Lower leg skin (tissue), 4 donors: Measurements from ENCODE around the gene CCL17. TPM values are rescaled to one million over a fixed set of nuclear protein-coding genes. Genes with fewer than 3 reads are reported as not detected.

Experiments
- DNase-seq, 2 donors: peaks; one replicate each; pipeline ENCODE4 v3.0.0-alpha.2; 2019; ENCODE audit warnings: low spot score in 2 of 2
- H3K4me3 ChIP-seq: fragments of 200-600 bp; sonication (generic); 2 replicates; pipeline ENCODE4 v1.5.1; 2017; ENCODE audit warnings: mild to moderate bottlenecking, low read depth; ENCODE audit not compliant: poor library complexity, severe bottlenecking
- CTCF ChIP-seq, 3 donors: fragments of 450-650 bp; IDR thresholded peaks; one replicate each; pipeline ENCODE4 v1.5.1; 2016; ENCODE audit warnings: antibody characterized with exemption in 3 of 3, mild to moderate bottlenecking in 3 of 3, moderate library complexity in 2 of 3
- POLR2A ChIP-seq, 2 donors: fragments of 450-650 bp; IDR thresholded peaks; one replicate each; pipeline ENCODE4 v1.6.1; 2016 to 2017; ENCODE audit warnings: antibody characterized with exemption in 2 of 2, mild to moderate bottlenecking in 1 of 2, moderate library complexity in 1 of 2
- WGBS, 2 donors: methylation state at CpG; one replicate each; pipeline ENCODE4 v1.1.5; 2018; 5-methylcytosine and 5-hydroxymethylcytosine counted together
- intact Hi-C: fragments of 100-400 bp; cut with DNase I; formaldehyde crosslinking; loops from one replicate; pipeline ENCODE4 v1.15.0; 2023; ENCODE audit warnings: low total_unique reads
- total RNA-seq, 4 donors: library from RNA; depleted of rRNA; stranded (reverse); fragments of >200 nt; gene quantifications; one replicate each; pipeline ENCODE4 v1.1.0, GENCODE V29; 2016

CCL17 gene
- total RNA-seq, 4 donors from 2014 or later = 1.1 TPM; not detected in 3

- DNase-seq = no peak
- TF ChIP-seq POLR2A (IDR thresholded peaks at IDR 0.05) = no peak
- TF ChIP-seq CTCF (IDR thresholded peaks at IDR 0.05) = no peak
- no peak overlapping the region for H3K4me3 ChIP-seq
- 33 to 43% methylated on average over 14 of the region's 14 CpGs for WGBS, 2 donors
- intact Hi-C loops = no loop called here
These were observed 5.5 kb downstream of the CCL17 start for GRCh38 chr16:57409870-57410587.

GRCh38 chr16:57411362-57411976 lies 6.9 kb downstream of the CCL17 start:
- no peak for DNase-seq
- intact Hi-C loops = no loop called here
- no peak overlapping the region for H3K4me3 ChIP-seq
- no peak for TF ChIP-seq CTCF (IDR thresholded peaks at IDR 0.05)
- TF ChIP-seq POLR2A (IDR thresholded peaks at IDR 0.05) = no peak
- 61 to 64% methylated on average over 11 of the region's 12 CpGs for WGBS, 2 donors

GRCh38 chr16:57412584-57412983 lies 8.0 kb downstream of the CCL17 start:
- H3K4me3 ChIP-seq = no peak overlapping the region
- TF ChIP-seq POLR2A (IDR thresholded peaks at IDR 0.05) (no peak), CTCF (IDR thresholded peaks at IDR 0.05) (no peak)
- DNase-seq = no peak
- WGBS, 2 donors = 91 to 92% methylated on average over 9 of the region's 9 CpGs
- intact Hi-C loops = no loop called here

GRCh38 chr16:57413301-57413730 lies 8.7 kb downstream of the CCL17 start:
- TF ChIP-seq CTCF (IDR thresholded peaks at IDR 0.05) (no peak), POLR2A (IDR thresholded peaks at IDR 0.05) (no peak)
- 87 to 94% methylated on average over 4 to 5 of the region's 5 CpGs for WGBS, 2 donors
- intact Hi-C loops = no loop called here
- H3K4me3 ChIP-seq = no peak overlapping the region
- DNase-seq = no peak

- DNase-seq = peak in 1 of 2 donors; percentile 75
- TF ChIP-seq POLR2A (IDR thresholded peaks at IDR 0.05) (no peak), CTCF (IDR thresholded peaks at IDR 0.05) (no peak)
- WGBS, 2 donors = 82% methylated on average over 7 of the region's 7 CpGs
- no peak overlapping the region for H3K4me3 ChIP-seq
- intact Hi-C loops = no loop called here
These were observed 9.2 kb downstream of the CCL17 start for GRCh38 chr16:57413733-57414132.
